Hematopoietic multipotent progenitor cell treated with erythropoietin and hydrocortisone succinate and interleukin-3 and kit ligand, for 6 days (in vitro differentiated cells): ENCODE results near the gene NECAB3.
A peak's percentile ranks its signal among the peaks of the same experiment; 100 is the strongest.

Experiments used
- DNase-seq: peaks from one replicate; pipeline ENCODE4 v3.0.0-alpha.2; 2015

The NECAB3 gene

GRCh38 chr20:33676652-33677645 is 2.7 kb upstream of the NECAB3 start:
- DNase-seq = no peak

- no peak for DNase-seq
Observed at GRCh38 chr20:33676121-33676520, 1.9 kb upstream of the NECAB3 start.

- no peak for DNase-seq
Observed at GRCh38 chr20:33675136-33675959, 1.1 kb upstream of the NECAB3 start.

GRCh38 chr20:33673410-33674293 is 576 bp downstream of the NECAB3 start:
- peak; percentile 60 for DNase-seq

- no peak for DNase-seq
Observed at GRCh38 chr20:33673114-33673409, 1.2 kb downstream of the NECAB3 start.

GRCh38 chr20:33672426-33673113 is 1.7 kb downstream of the NECAB3 start:
- peak; percentile 34 for DNase-seq

- DNase-seq = no peak
Observed at GRCh38 chr20:33671573-33672288, 2.5 kb downstream of the NECAB3 start.

- no peak for DNase-seq
Observed at GRCh38 chr20:33670715-33671499, 3.3 kb downstream of the NECAB3 start.

GRCh38 chr20:33669873-33670640 is 4.2 kb downstream of the NECAB3 start:
- no peak for DNase-seq

GRCh38 chr20:33669224-33669623 is 5.0 kb downstream of the NECAB3 start:
- DNase-seq = no peak

GRCh38 chr20:33668466-33669155 is 5.6 kb downstream of the NECAB3 start:
- DNase-seq = no peak

GRCh38 chr20:33667676-33668465 is 6.4 kb downstream of the NECAB3 start:
- DNase-seq = peak; percentile 89

- DNase-seq = peak; percentile 55
Observed at GRCh38 chr20:33667245-33667675, 7.0 kb downstream of the NECAB3 start.

GRCh38 chr20:33666293-33667244 is 7.7 kb downstream of the NECAB3 start, which contains the start of gene ACTL10:
ACTL10 (plus strand) TSS chr20:33666943; CDS start chr20:33667498, 555 bp downstream.
- DNase-seq = peak; percentile 99

- DNase-seq = no peak
Observed at GRCh38 chr20:33664762-33665144, 9.5 kb downstream of the NECAB3 start.

- DNase-seq = no peak
Observed at GRCh38 chr20:33664085-33664761, 10.0 kb downstream of the NECAB3 start.
